Measurements from ENCODE around the gene KIRREL1.

The KIRREL1 gene

DNA sequence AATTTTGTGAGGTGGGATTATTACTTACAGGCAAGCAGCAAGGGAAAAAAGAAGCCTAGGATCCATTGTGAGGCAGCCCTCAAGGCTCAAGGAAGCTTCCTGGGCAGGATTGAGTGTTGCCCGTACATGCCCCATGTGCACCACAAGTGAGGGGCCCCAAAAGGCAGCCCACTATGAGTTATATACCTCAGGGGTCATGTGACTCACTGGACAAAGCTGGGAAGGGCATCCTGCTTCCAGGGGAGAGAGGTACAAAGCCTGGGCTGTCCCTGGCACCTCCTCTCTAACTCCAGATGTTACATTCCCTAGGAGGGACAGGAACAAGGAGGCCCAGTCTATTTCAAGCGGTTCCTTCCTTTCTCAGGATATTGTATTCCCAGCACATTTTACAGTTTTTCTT, 153.3 kb downstream of the KIRREL1 start:
- no peak for DNase-seq (ENCODE audit: low spot score)

DNA sequence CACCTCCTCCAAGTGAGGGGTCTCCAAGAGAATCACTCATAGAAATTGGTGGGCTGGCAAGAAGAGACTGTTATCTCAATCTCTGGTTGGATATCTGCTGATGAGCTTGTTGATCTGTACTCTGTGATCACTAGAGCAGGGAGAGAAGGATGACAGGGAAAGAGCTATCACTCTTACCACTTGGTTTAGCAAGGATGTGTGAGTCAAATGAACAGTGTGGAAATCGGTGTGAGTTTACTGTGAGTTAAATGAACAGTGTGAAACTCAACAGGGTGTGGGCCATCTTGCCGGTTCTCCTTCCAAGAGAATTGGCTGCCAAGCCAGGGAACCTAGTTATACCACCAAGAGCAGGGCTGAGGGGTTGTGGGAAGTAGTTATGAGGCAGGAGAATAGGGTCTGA, 154.0 kb downstream of the KIRREL1 start:
- no peak for DNase-seq (ENCODE audit: low spot score)

DNA sequence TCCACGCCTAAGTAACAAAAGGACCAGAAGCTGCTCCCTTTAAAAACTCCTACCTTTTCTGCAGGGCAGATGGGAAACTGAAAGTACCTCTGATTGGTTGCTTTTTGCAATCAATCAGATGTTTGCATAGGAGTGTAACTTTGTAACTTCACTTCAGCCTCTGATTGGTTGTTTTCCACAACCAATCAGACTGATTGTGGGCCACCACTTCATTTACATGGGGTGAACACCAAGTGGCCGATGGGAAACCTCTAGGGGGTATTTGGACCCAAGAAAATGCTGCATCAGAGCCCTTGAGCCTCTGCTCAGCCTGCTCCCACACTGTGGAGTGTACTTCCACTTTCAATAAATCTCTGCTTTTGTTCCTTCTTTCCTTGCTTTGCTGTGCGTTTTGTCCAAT, 154.4 kb downstream of the KIRREL1 start:
- no peak for DNase-seq (ENCODE audit: low spot score)

DNA sequence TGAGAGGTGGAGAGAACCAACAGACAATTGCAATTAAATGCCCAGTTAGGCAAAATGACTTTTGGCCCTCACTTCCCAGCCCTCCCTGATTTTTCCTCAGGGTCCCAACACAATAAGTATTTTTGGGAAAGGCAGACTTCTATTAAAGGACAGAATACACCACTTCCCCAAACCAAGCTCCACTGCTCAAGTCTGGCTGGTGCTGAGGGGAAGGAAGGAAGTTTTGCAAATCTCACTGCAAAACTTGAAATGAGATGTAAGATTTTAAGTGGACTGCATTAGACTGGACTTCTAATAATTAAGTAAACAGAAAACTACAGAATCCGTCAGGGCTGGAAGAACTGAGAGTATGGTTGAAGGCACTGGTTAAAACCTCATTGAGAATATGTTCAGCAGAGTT, 155.0 kb downstream of the KIRREL1 start:
- DNase-seq (ENCODE audit: low spot score), result no peak

DNA sequence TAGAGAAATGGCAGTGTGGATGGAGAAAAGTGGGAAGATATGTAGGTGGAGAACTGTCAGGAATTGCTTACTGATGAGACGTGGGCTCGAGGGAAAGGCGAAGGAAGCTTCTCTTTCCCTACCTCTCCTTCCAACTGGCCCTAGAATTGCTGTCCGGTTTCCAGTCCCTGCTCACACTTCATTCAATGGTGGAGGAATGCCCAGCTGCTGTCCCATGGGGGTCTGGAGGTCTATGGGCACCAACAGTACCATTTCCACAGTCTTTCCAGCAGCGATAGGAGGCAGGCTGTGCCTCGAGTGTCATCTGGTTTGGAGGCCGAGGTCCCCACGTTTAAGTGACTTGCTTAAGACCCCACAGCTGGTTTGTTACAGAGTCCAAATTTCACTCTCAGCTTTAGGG, 155.7 kb downstream of the KIRREL1 start:
- no peak for DNase-seq (ENCODE audit: low spot score)
